Activated CD4-positive, alpha-beta T cell treated with anti-CD3 and anti-CD28 coated beads, Interleukin-2, amount 50 U/mL, for 1 hour (primary cell): ENCODE measurements around the gene RASAL3.
"Not testable (repeated sequence)": the region's sequence is repeated elsewhere in the genome, so short reads cannot be mapped to it uniquely, and the experiment has no call there.

Source experiments
- DNase-seq: peaks from one replicate; pipeline ENCODE4 v3.0.0-alpha.2; 2020

Gene RASAL3

DNA sequence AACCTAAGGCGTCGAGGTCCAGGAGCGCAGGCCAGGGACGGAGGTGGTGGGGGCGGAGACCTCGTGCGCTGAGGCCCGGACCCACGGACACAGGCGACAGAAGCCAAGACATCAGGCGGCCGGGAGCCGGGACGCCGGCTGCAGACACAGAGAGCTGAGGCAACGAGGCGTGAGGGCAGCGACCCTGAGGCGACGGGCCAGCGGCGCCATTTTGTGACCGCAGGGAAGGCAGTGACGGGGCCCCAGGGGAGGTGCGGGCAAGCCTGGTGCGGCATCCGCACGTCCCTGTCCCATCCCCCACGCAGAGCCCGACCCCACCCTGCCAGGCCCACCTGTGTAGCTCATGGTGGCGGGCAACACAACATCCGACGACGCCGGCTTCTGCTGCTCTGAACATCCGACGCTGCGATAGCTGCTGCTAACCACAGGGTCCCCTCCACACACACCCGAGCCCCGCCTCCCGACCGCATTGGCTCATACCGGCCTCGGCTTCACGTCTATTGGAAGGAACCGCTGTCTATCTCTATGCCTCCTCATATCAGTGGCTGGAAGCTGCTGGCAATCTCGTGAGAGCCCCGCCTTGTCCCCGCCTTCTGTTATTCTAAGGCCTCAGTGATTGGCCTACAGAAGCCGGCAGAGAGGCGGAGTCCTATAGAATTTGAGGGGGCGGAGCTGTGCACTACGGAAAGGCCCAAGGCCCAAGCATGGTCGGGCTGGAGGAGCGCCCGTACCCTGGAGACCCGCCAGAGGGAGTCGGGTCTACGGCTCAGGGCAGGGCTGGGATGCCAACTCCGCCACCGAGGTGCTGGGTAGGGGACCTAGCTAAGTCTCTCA lies 45.5 kb downstream of the RASAL3 start, which contains the start of gene AKAP8L:
TSS of gene AKAP8L (minus strand) at position 410 of the 834 bp plus-strand sequence. CDS start at position 345, 65 bp downstream.
- DNase-seq, result peak; percentile 97

DNA sequence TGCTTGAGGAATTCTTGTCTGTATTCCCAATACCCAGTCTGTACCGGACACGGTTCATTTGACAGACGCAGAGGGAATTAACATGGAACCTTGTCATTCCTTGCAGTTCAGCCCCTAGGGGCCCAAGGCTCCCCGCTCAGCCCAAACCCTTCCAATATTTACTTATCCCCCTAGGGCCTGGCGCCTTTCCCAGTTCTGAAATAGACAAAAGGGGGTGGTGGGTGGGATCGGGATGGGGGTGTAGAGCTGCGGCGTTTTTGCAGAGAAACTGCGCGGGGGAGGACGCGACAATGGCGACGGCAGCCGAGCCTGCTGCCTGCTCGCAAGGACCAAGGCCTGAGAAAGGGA lies 46.1 kb downstream of the RASAL3 start:
- no peak for DNase-seq

DNA sequence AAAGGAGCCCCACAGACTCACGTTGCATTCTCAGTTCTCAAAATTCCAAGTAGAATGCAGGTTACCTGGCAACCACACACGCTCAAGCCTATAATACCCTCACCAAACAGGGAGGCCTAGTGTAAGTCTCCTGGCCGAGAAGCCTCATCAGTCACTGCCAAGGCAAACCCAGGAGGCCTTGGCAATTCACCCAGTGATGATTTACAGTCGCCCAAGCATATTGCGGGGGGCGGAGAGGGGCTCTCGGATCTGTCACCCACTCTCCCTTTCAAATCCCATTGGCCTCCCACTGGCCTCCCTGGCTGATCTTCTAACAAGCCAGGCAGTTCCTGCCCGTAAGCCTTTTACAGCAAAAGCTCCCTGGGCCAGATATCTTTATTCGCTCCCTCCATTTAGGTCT lies 46.6 kb downstream of the RASAL3 start:
- DNase-seq, result no peak

DNA sequence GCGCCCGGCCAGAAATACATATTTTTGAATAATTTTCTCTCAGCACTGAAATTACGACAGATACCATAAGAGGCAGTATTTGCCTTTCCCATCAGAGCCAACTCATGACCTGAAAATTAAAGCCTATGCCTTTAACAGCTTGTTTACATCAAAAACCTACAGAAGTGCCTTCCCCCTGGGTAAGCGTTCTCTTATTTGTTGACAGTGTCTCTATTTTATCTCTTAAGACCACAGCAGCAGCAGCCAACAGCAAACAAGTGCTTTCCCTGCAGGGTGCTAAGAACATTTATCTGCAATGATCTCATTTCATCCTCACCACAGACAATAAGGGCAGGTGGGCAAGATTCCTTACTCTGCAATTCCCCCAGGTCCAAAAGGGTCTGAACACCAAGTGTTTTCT lies 51.5 kb downstream of the RASAL3 start:
- no peak for DNase-seq

DNA sequence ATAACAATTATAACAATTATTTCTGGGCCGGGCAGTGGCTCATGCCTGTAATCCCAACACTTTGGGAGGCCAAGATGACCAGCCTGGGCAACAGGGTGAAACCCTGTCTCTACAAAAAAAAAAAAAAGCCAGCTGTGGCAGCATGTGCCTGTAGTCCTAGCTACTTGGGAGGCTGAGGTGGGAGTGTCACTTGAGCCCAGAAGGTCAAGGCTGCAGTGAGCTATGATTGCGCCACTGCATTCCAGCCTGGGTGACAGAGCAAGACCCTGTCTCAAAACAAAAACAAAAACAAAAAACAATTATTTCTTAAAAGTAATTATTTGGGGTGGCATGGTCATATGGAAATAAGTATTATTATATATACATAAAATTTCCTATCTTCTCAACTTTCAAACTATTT lies 53.0 kb downstream of the RASAL3 start:
- DNase-seq, result not testable (repeated sequence)

DNA sequence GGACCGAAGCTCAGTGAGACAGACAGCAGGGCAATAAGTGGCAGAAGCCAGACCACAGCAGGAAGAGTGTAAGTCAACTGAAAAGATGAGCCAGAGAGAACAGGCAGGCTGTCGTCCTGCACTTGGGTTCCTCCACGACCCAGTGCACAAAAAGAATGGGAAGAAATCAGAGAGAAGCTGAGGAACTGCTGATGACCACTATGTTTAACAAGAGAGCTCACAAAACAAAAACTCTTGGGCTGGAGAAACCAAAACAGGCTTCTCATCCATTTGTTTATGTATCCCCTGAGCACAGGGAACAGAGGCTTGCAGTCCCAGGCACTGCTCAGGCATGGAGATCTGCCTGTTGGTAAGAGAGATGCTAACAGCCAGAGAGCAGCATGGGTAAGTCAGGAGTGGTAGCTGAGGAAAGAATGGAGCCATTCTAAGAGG lies 59.5 kb downstream of the RASAL3 start:
- DNase-seq, result no peak

DNA sequence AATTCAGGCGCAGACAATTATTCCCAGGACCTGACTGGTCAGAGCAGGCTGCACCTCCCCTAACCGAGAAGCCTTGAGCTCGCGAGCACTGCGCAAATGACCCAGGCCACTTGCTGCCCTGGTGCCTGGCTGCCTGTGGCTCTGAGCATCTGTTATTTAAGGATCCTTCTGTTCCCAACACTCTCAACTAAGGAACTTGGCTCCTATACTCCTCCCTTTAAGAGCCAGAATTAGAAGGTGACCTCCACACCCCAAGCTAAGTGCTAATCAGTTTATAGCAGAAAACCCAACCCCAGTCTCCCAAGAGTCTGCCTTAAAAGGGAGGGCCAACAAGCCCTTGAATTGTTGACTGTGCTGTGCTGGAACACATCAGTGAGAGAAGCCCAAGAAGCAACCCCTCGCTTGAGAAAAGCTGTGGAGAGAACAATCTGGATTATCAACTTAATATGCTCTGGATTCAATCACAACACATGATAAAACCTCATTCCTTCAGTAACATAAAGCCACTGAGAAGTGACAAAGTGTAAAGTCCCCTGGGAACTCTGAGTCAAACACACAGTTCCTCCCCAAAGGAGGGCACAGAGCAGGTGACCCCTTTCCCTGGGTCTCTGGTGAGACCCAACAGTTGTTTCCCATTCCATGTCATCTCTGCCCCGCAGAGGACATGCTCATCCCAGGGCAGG lies 60.1 kb downstream of the RASAL3 start:
- DNase-seq, result no peak

DNA sequence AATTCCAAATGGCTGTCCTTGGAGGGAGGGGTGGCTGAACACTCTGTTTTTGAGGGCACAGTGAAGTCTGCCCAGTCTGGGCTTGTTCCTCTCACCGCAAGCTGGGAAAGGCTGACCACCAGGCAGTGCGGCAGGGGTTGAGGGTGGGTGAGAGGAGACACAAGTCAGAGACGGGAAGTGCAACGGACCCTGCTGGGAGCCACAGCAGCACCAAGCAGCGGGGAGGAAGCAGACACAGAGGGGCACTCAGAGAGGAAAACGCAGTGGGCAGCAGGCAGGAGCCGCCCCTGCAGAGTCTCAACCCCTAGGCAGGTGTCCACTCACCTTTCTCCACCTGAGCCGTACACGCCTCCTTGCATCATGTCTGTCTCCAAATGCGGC lies 61.2 kb downstream of the RASAL3 start:
- DNase-seq, result no peak

DNA sequence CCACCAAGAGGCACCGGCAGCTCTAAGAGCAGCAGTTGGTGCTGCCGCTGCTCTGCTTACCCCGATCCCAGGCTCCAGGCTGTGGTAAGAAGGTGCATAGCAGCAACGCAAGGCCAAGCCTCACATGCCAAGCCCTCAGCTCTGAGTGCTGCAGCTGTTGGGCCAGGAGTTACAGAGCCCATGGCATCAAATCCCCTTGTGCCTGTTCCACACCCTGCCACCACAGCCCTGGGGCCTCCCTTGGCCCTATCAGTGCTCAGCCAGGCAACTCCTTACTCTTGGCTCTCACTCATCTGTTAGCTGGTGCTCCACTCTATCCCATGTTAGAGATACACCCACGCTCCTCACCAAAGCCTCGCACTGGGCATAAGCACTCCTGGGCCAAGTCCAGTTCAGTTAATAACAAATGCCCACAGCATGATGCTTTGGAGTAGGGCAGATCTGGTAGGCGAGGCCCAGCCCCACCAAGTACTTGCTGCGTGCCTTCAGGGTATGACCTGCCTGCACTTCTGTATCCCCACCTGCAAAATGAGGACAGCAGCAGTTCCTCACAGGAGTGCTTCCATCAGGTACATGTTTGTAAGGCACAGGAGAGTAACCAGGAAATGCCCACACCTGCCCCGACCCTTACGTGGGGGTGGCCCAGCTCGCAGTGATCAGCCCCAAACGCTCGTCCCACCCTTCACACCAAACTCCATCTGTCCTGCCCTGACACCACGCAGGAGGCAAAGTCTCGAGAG lies 61.8 kb downstream of the RASAL3 start:
- DNase-seq, result no peak
